GM18520 (cell line): ENCODE measurements around the gene RADIL.
"Not testable (repeated sequence)": the region's sequence is repeated elsewhere in the genome, so short reads cannot be mapped to it uniquely, and the experiment has no call there.

ENCODE experiments used
- ATAC-seq: cut with Tn5 transposase; IDR thresholded peaks from one replicate; pipeline ENCODE4 v1.9.1; 2021; ENCODE audit not compliant: unreplicated experiment

The RADIL gene

GRCh38 chr7:4809666-4810065 lies 73.8 kb downstream of the RADIL start:
- no peak for ATAC-seq

DNA sequence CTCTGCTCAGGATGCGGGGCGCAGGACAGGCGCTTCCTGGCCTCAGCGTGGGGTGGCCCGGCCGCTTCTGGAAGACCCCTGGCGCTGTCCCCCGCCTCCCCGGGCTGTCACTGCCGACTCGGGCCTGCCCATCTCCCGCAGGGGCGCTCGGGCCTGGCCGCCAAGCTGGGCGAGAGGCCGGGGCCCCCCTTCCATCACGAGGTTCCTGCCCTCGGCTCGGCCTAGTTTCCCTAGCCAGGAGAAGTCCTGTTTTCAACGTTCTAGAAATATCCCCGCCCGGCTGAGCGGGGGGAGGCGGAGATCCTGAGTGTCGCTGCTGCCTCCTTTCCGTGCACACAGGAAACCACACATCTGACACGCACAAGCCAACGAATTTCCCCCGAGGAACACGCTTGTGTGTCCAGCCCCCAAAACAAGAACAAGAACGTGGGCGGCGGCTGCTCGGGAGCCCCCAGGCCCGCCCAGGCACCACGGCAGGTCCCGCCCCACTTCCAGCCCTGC lies 74.4 kb downstream of the RADIL start:
- no peak for ATAC-seq

- ATAC-seq, result no peak
Measured at GRCh38 chr7:4808565-4808964, 75.0 kb downstream of the RADIL start.

GRCh38 chr7:4808026-4808425 lies 75.5 kb downstream of the RADIL start:
- ATAC-seq, result no peak

DNA sequence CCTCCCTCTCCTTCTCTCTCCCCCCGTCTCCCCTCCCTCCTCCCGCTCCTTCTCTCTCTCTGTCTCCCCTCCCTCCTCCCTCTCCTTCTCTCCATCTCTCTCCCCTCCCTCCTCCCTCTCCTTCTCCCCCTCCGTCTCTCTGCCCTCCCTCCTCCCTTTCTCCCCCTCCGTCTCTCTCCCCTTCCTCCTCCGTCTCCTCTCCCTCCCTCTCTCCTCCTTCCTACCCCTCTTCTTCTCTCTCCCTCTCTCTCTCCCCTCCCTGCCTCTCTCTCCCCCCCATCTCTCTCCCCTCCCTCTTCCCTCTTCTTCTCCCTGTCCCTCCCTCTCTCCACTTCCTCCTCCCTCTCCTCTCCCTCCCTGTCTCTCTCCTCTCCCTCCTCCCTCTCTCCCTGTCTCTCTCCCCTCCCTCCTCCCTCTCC lies 75.9 kb downstream of the RADIL start:
- ATAC-seq, result no peak

DNA sequence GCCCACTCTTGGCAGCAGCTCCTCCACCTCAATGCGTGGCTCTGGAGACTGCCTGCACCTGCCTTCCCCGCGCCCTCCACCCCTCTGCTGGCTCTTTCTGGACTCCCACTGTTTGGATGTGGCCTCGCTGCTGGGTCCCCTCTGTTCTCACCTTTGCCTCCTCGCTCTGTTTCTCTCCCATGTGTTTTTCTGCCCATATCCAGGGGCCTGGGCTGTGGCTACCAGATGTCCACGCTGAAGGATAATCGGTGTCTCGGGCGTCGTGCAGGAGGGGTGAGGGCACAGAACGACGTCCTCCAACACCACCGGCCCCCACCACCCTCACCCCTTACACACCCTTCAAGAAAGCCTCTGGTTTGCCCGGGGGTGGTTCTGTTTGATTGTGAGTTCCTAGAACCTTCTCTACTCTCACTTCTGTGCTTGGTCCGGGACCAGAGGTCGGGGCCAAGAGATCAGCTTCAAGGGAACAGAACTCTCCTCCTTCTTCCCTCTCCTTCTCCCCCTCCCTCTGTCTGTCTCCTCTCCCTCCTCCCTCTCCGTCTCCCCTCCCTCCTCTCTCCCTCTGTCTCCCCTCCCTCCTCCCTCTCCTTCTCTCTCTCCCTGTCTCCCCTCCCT lies 76.4 kb downstream of the RADIL start:
- ATAC-seq, result no peak

- ATAC-seq, result no peak
Measured at GRCh38 chr7:4805984-4806300, 77.6 kb downstream of the RADIL start.

DNA sequence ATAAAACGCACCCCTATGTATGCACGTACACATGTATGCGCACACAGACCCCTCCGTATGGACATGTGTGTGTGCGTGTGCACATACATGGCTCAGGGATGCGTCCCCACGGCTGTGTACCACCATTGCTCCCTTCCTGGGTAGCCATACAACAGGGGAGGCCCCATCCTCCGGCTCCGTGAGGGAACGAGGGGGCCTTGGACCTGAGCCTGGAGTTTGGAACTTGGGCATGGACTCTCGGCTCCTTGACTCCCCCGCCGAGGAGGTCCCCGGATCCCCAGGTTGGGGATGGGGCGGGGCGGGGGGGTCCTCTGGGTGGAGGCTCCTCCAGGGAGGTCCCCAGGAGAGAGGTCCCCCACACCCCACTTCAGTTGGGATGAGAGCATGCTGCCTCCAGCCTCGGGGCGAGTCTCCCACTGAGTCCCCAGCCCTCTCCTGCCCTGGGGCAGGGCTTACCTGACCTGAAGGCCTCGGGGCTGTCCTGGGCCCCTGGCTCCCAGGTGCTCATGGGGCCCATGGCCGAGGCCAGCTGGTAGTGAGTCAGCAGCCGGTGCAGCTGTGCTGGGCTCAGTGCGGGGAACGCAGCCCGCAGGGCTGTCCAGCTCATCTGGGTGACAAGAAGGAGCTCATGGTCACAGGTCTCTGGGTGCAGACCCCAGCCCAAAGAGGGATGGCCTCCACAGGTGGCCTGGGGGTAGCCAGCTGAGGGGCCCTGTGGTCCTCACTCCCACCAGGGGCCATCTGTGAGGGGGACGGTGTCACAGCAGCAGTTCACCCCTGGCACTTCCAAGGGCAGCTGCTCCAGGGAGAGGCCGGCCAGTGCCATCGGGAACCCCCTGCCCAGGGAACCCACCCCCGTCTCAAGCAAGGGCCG lies 78.2 kb downstream of the RADIL start:
- ATAC-seq, result no peak

GRCh38 chr7:4803397-4804241 lies 79.9 kb downstream of the RADIL start:
- no peak for ATAC-seq

GRCh38 chr7:4802577-4802976 lies 80.9 kb downstream of the RADIL start:
- ATAC-seq, result not testable (repeated sequence)

DNA sequence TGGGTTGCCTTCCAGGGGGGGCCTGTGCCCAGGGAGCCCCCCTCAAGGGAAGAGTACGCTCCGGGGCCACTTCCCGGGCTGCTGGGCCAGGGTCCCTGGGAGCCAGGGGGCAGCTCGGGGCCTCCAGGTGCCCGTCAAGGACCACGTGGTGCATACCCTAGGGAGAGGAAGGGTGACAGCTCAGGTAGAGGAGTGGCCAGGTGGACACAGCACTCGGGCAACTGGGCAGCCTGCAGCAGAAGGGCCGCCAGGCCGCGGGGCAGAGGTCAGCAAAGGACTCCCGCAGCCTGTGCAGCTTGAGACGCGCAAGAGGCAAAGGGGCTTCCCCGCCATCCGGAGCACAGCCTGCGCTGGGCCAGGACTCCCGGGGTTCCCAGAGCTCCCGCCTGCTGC lies 81.7 kb downstream of the RADIL start:
- no peak for ATAC-seq

- no peak for ATAC-seq
Measured at GRCh38 chr7:4800926-4801838, 82.3 kb downstream of the RADIL start.

DNA sequence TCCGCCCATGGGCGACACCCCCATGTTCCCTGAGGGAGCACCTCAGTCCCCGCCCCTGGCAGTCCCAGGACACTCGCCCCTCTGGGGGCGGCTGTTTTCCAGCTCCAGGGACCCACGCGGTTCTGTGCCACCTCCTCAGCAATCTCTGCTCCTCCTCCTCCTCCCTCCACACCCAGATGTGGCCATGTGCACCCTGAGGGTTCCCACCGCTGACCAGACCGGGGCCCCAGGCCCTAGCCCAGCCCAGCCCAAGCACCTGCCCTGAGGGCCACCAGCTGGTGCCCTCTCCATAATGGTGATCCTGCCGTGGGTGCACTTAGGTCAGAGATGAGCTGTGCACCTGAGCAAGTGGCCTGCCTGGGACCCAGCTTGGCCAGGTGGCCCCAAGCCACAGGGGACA lies 83.0 kb downstream of the RADIL start:
- ATAC-seq, result no peak

GRCh38 chr7:4799508-4800268 lies 83.8 kb downstream of the RADIL start:
- ATAC-seq, result no peak

DNA sequence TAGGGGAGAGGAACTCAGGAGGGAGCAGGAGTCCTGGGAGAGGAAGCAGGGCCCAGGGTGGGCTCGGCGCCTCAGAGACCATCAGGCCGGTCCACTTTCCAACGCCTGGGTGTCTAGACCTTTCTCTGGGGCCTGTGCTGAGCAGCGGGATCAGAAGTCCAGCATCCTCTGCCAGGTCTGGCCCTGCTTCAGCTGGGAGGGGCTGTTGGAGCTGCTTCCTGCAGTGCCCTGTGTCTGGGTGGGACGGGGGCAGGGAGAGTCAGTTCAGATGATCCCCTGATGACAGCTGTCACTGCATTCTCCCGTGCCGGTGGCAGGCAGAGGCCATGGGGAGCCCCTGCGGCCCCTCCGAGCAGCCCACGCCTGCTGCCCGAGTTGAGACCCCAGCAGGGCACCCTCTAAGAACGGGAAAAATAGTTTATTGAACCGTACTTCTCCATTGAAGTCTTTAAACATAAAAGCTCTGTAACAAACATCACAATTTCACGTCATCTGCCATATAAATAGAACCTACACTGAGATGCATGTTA lies 84.7 kb downstream of the RADIL start:
- ATAC-seq, result no peak

- ATAC-seq, result no peak
Measured at GRCh38 chr7:4797858-4798705, 85.4 kb downstream of the RADIL start.

DNA sequence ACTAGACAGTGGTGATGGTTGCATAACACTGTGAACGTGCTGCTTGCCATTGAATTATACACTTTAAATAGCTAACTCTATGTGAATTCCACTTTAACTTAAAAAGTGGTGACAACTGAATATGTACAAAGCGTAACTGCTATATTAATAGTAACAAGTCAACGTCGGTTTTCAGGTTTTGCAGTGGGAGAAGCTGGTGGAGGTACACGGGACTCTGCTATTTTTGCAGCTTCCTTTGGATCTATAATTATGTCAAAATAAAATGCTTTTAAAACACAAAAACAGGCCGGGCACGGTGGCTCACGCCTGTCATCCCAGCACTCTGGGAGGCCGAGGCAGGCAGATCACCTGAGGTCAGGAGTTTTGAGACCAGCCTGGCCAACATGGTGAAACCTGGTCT lies 87.1 kb downstream of the RADIL start:
- no peak for ATAC-seq

DNA sequence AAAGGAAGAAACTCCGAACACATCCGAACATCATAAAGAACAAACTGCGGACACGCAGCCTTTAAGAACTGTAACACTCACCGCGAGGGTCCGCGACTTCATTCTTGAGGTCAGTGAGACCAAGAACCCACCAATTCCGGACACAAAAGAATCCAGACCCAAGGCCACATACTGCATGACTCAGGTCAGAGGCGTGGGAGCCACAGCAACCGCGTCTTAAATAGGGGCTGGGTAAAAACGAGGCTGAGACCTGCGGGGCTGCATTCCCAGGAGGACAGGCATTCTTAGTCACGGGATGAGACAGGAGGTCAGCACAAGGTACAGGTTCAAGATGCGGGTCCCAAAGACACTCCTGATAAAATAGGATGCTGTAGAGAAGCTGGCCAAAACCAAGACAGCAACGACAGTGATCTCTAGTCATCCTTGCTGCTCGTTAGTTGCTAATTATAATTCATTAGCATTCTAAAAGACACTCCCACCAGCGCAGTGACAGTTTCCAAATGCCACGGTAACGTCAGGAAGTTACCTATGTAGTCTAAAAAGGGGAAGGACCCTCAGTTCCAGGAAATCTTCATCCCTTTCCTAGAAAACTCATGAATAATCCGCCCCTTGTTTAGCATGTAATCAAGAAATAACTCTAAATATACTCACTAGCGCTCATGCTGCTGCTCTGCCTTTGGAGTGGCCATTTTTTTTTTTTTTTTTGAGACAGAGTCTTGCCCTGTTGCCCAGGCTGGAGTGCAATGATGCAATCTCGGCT lies 88.7 kb downstream of the RADIL start:
- no peak for ATAC-seq
